Endodermal cell (in vitro differentiated cells): ENCODE results near the gene AADACL3. TPM values are rescaled to one million over a fixed set of nuclear protein-coding genes. Genes with fewer than 3 reads are reported as not detected.

Source experiments
- DNase-seq: peaks from one replicate; pipeline ENCODE4 v3.0.0-alpha.2; 2017
- H3K27ac ChIP-seq: 2 replicates; pipeline ENCODE4 v1.5.1; 2013; ENCODE audit warnings: mild to moderate bottlenecking, low read depth, low read length, moderate library complexity
- H3K27me3 ChIP-seq: 2 replicates; pipeline ENCODE4 v1.6.1; 2013; ENCODE audit warnings: mild to moderate bottlenecking, low read length, moderate library complexity; ENCODE audit not compliant: insufficient read depth, control insufficient read depth, poor library complexity, severe bottlenecking
- H3K36me3 ChIP-seq: 2 replicates; pipeline ENCODE4 v1.7.0; 2013; ENCODE audit warnings: mild to moderate bottlenecking, low read length, moderate library complexity; ENCODE audit not compliant: control insufficient read depth, insufficient read depth
- H3K4me1 ChIP-seq: one replicate; pipeline ENCODE4 v1.7.0; 2013; ENCODE audit warnings: low read length; ENCODE audit not compliant: control insufficient read depth, insufficient read depth
- H3K4me3 ChIP-seq: 2 replicates; pipeline ENCODE4 v1.5.1; 2013; ENCODE audit warnings: mild to moderate bottlenecking, low read length, moderate library complexity
- H3K9ac ChIP-seq: 2 replicates; pipeline ENCODE4 v1.6.1; 2013; ENCODE audit warnings: mild to moderate bottlenecking, low read length, moderate library complexity; ENCODE audit not compliant: poor library complexity, severe bottlenecking; ENCODE audit errors: extremely low read depth
- H3K9me3 ChIP-seq: 2 replicates; pipeline ENCODE4 v1.6.1; 2013; ENCODE audit warnings: mild to moderate bottlenecking, low read length, moderate library complexity; ENCODE audit not compliant: control insufficient read depth
- H3K27ac Mint-ChIP-seq: 2 replicates; pipeline ENCODE4 v1.8.0; 2020; ENCODE audit warnings: mixed read lengths
- H3K27me3 Mint-ChIP-seq: 2 replicates; pipeline ENCODE4 v1.8.0; 2021; ENCODE audit warnings: mild to moderate bottlenecking, mixed read lengths; ENCODE audit not compliant: insufficient read depth
- H3K36me3 Mint-ChIP-seq: 2 replicates; pipeline ENCODE4 v1.8.0; 2020; ENCODE audit warnings: low read depth, mixed read lengths
- H3K4me1 Mint-ChIP-seq: 2 replicates; pipeline ENCODE4 v1.8.0; 2020; ENCODE audit warnings: mixed read lengths
- H3K4me3 Mint-ChIP-seq: 2 replicates; pipeline ENCODE4 v1.8.0; 2020; ENCODE audit warnings: mild to moderate bottlenecking, moderate library complexity, mixed read lengths
- H3K9me3 Mint-ChIP-seq: 2 replicates; pipeline ENCODE4 v1.8.0; 2020; ENCODE audit warnings: mild to moderate bottlenecking, mixed read lengths
- CTCF ChIP-seq: fragments of 200-600 bp; sonication (generic); conservative IDR thresholded peaks from 2 replicates; pipeline ENCODE4 v1.5.0; 2021; ENCODE audit warnings: antibody characterized with exemption, mild to moderate bottlenecking
- WGBS, 2 experiments: methylation state at CpG; one replicate each; pipeline versions ENCODE4 v1.1.5 to v1.1.7; 2013; ENCODE audit warnings: missing lambda C conversion rate in 2 of 2, mixed read lengths in 1 of 2; ENCODE audit not compliant: insufficient coverage in 1 of 2, insufficient read length in 1 of 2; 5-methylcytosine and 5-hydroxymethylcytosine counted together
- total RNA-seq, 2 donors: library from RNA; stranded (reverse); fragmentation: NEBNext Ultra II Directional in 1 of 2; extraction: Animal tissue kit (Norgen Biotek cat#: 25700) in 1 of 2; gene quantifications; 2 replicates in 1 of 2; 3 replicates in 1 of 2; pipeline ENCODE4 v1.2.1, GENCODE V29; 2021

The AADACL3 gene
- total RNA-seq, 2 donors from 2014 or later: 0.24 TPM; not detected in 1

DNA sequence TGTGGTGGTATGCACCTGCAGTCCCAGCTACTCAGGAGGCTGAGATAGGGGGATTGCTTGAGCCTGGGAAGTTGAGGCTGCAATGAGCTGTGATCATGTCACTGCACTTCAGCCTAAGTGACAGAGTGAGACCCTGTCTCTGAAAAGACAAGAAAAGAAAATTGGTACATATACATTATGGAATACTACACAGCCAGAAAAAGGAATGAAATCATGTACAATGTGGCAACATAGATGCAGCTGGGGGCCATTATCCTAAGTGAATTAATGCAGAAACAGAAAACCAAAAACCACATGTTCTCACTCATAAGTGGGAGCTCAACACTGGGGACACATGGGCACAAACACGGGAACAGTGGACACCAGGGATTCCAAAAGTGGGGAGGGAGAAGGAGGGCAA, 23.0 kb downstream of the AADACL3 start:
- no peaks in the 10 kb centered on the region for H3K27me3 Mint-ChIP-seq
- H3K4me3 Mint-ChIP-seq: no peak overlapping the region
- 80% methylated on average over 1 of the region's 1 CpG; no CpG with 5 or more reads in 1 of the 2 experiments for WGBS, 2 experiments
- no peak for TF ChIP-seq CTCF
- DNase-seq: no peak
- no peak overlapping the region for H3K9ac ChIP-seq
- H3K4me1 ChIP-seq: no peaks in the 10 kb centered on the region
- no peak overlapping the region for H3K4me3 ChIP-seq
- H3K4me1 Mint-ChIP-seq: no peaks in the 10 kb centered on the region
- H3K36me3 Mint-ChIP-seq: no peaks in the 10 kb centered on the region
- H3K9me3 ChIP-seq: no peaks in the 10 kb centered on the region
- H3K36me3 ChIP-seq: no peaks in the 10 kb centered on the region
- no peak overlapping the region for H3K27ac Mint-ChIP-seq
- no peaks in the 10 kb centered on the region for H3K9me3 Mint-ChIP-seq
- no peaks in the 10 kb centered on the region for H3K27me3 ChIP-seq
- no peak overlapping the region for H3K27ac ChIP-seq

GRCh38 chr1:12739613-12740012, 23.7 kb downstream of the AADACL3 start:
- H3K27ac ChIP-seq: no peak overlapping the region
- no peak for DNase-seq
- no peaks in the 10 kb centered on the region for H3K9me3 ChIP-seq
- H3K36me3 Mint-ChIP-seq: no peaks in the 10 kb centered on the region
- TF ChIP-seq CTCF: no peak
- no peaks in the 10 kb centered on the region for H3K27me3 ChIP-seq
- no peaks in the 10 kb centered on the region for H3K4me1 ChIP-seq
- H3K4me3 ChIP-seq: no peak overlapping the region
- H3K4me1 Mint-ChIP-seq: no peaks in the 10 kb centered on the region
- H3K36me3 ChIP-seq: no peaks in the 10 kb centered on the region
- H3K4me3 Mint-ChIP-seq: no peak overlapping the region
- H3K27me3 Mint-ChIP-seq: no peaks in the 10 kb centered on the region
- no peaks in the 10 kb centered on the region for H3K9me3 Mint-ChIP-seq
- H3K27ac Mint-ChIP-seq: no peak overlapping the region
- H3K9ac ChIP-seq: no peak overlapping the region
- 78 to 82% methylated on average over 4 to 5 of the region's 5 CpGs for WGBS, 2 experiments

DNA sequence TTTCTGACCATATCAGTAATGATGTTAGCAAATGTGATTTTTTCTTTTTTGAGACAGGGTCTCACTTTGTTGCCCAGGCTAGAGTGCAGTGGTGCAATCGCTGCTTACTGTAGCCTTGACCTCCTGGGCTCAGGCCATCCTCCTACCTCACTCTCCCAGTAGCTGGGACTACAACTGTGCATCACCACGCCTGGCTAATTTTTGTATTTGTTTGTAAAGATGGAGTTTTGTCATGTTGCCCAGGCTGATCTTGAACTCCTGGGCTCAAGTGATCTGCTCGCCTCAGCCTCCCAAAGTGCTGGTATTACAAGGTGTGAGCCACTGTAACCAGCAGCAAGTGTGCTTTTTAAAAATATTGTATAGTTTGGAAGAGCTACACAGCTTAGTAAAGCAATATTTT, 26.0 kb downstream of the AADACL3 start:
- no peaks in the 10 kb centered on the region for H3K9me3 Mint-ChIP-seq
- no peak overlapping the region for H3K27ac Mint-ChIP-seq
- H3K9me3 ChIP-seq: no peaks in the 10 kb centered on the region
- no peak overlapping the region for H3K9ac ChIP-seq
- WGBS, 2 experiments: 85 to 87% methylated on average over 2 to 3 of the region's 3 CpGs
- no peaks in the 10 kb centered on the region for H3K27me3 ChIP-seq
- no peaks in the 10 kb centered on the region for H3K36me3 Mint-ChIP-seq
- no peaks in the 10 kb centered on the region for H3K4me1 ChIP-seq
- no peaks in the 10 kb centered on the region for H3K4me1 Mint-ChIP-seq
- no peaks in the 10 kb centered on the region for H3K36me3 ChIP-seq
- no peak overlapping the region for H3K4me3 ChIP-seq
- H3K4me3 Mint-ChIP-seq: no peak overlapping the region
- no peaks in the 10 kb centered on the region for H3K27me3 Mint-ChIP-seq
- TF ChIP-seq CTCF: no peak
- no peak overlapping the region for H3K27ac ChIP-seq
- no peak for DNase-seq
